OCI-LY7 (cell line): ENCODE data around the gene OSBP2.

Experiments used
- EZH2phosphoT487 ChIP-seq: fragments of 200-600 bp; sonication (generic); IDR thresholded peaks from 2 replicates; pipeline ENCODE4 v1.6.1; 2018; ENCODE audit warnings: low read depth, borderline replicate concordance, mild to moderate bottlenecking, mixed run types, antibody characterized with exemption, low read length, moderate library complexity, mixed read lengths
- TF ChIP-seq, protein P1 (sequence below): fragments of 200-600 bp; sonication (generic); conservative IDR thresholded peaks from 2 replicates; pipeline ENCODE4 v1.5.1; 2014; ENCODE audit warnings: mild to moderate bottlenecking, antibody characterized with exemption, low read length, moderate library complexity, mixed read lengths

DNA sequence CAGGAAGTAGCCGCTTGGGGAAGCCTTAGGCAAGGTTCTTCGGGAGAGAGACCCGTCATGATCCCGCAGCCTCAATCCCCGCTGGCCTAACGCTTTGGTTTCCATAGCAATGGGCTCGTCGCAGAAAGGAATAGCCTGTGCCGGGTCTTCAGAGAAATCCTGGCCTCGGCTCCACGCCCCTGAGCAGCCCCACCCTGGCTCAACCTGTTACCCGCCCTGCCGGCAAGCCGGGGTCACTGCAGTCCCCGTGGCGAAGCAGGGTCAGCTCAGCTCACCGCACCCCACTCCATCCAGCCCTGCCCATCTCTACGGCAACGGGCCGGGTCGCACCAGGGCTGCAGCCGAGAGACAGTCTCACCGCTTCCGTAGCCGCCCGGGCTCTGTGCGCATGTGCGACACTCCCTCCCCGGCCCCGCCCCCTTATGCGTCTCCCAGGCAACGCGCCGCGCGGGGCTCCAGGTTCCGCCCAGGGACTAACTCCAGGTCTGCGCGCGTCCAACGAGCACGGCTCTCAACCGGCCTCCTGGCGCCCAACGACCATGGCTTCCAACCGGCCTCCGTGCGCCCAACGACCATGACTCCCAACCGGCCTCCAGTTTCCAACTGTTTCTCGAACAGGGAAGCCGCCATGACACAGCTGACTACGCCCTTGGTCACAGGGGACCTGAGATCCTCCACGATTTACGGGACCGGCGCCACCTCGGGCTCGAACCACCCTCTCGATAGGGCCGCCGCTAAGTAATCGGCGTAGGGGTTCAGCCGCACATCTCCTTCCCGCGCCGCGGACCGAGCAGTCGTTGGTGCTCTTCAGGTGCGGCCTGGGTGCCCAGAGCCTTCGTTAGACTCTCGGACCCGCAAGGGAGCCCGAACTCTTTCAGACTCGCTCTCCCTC lies 26.9 kb upstream of the OSBP2 start, which contains the start of gene DUSP18:
- no peak for TF ChIP-seq EZH2phosphoT487
- TF ChIP-seq, protein P1, sequence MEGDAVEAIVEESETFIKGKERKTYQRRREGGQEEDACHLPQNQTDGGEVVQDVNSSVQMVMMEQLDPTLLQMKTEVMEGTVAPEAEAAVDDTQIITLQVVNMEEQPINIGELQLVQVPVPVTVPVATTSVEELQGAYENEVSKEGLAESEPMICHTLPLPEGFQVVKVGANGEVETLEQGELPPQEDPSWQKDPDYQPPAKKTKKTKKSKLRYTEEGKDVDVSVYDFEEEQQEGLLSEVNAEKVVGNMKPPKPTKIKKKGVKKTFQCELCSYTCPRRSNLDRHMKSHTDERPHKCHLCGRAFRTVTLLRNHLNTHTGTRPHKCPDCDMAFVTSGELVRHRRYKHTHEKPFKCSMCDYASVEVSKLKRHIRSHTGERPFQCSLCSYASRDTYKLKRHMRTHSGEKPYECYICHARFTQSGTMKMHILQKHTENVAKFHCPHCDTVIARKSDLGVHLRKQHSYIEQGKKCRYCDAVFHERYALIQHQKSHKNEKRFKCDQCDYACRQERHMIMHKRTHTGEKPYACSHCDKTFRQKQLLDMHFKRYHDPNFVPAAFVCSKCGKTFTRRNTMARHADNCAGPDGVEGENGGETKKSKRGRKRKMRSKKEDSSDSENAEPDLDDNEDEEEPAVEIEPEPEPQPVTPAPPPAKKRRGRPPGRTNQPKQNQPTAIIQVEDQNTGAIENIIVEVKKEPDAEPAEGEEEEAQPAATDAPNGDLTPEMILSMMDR = no peak
